ENCODE data around the gene PRKAR1A.

GRCh38 chr17:68592009-68592408, 79.8 kb downstream of the PRKAR1A start:
- TF ChIP-seq CTCF (IDR thresholded peaks at IDR 0.05) (no peak), POLR2A (IDR thresholded peaks at IDR 0.05) (no peak)
